BJ (cell line): ENCODE measurements around the gene CRTAC1. TPM values are rescaled to one million over a fixed set of nuclear protein-coding genes. Genes with fewer than 3 reads are reported as not detected.
"Not testable (repeated sequence)": the region's sequence is repeated elsewhere in the genome, so short reads cannot be mapped to it uniquely, and the experiment has no call there.

Experiments used
- CTCF ChIA-PET: fragments of 350-600 bp; formaldehyde crosslinking; extraction: SDS; loops from one replicate; lab custom pipeline; 2021; ENCODE audit warnings: antibody characterized with exemption, inconsistent platforms; lab: Yijun Ruan, JAX
- POLR2A ChIA-PET: fragments of 300-600 bp; sonication (Branson Sonifier 250); formaldehyde crosslinking; extraction: SDS; loops from one replicate; lab custom pipeline; 2021; ENCODE audit warnings: antibody characterized with exemption; lab: Charles Lee
- DNase-seq: peaks from one replicate; pipeline ENCODE4 v3.0.0-alpha.2; 2011; ENCODE audit warnings: low read depth
- H3K27me3 ChIP-seq: 2 replicates; pipeline ENCODE4 v1.6.0; 2011; ENCODE audit warnings: low read length; ENCODE audit not compliant: control insufficient read depth, insufficient read depth
- H3K36me3 ChIP-seq: 2 replicates; pipeline ENCODE4 v1.5.1; 2011; ENCODE audit warnings: low read length; ENCODE audit not compliant: control insufficient read depth, insufficient read depth
- H3K4me3 ChIP-seq: 2 replicates; pipeline ENCODE4 v1.5.1; 2011; ENCODE audit warnings: low read depth, mild to moderate bottlenecking, control low read depth, low read length
- CTCF ChIP-seq: IDR thresholded peaks from 2 replicates; pipeline ENCODE4 v1.5.1; 2011; ENCODE audit warnings: low read depth, mild to moderate bottlenecking, control low read depth, inconsistent platforms, low read length, moderate library complexity; ENCODE audit not compliant: insufficient read depth
- polyA plus RNA-seq: library from polyadenylated mRNA; depleted of rRNA; stranded (reverse); fragments of >200 nt; gene quantifications from 2 replicates; pipeline ENCODE4 v1.2.3, GENCODE V29; 2011

CRTAC1 gene
- polyA plus RNA-seq, 1 experiment = not detected

GRCh38 chr10:97851341-97852001, 178.9 kb downstream of the CRTAC1 start:
- Histone ChIP-seq H3K4me3 (no peak overlapping the region), H3K27me3 (peaks cover 13% of the 10 kb centered on the region), H3K36me3 (no peaks in the 10 kb centered on the region)
- no peak for TF ChIP-seq CTCF
- CTCF ChIA-PET = interaction anchor here (0.9 kb wide), 1 partner anchor 59 kb away, joined by 3 read pairs; no protein-coding TSS in a partner anchor
- POLR2A ChIA-PET = no interaction called here
- DNase-seq = no peak

DNA sequence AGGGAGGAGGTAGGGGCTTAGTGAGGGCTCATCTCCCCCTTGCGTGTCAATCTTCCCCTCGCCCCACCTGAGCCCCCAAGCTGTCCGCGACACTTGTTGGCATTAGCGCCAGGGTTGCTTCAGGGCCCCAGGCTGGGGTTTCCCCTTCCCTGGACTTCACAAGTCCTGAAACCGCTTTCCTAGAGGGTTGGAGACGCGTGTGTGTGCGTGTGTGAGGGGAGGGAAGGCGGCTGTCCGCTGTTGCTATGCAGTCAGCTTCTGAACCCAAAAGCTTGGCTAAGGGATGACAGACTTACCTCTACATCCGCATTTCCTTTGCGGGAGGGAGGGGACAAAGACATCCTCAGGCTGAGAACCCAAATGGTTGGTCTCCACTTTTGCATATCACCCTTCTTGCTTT, 180.0 kb downstream of the CRTAC1 start:
- Histone ChIP-seq H3K36me3 (no peaks in the 10 kb centered on the region), H3K4me3 (no peak overlapping the region), H3K27me3 (peaks cover 13% of the 10 kb centered on the region)
- TF ChIP-seq CTCF = no peak
- DNase-seq = no peak
- ChIA-PET CTCF (interaction anchor here (2.3 kb wide), 1 partner anchor 19 kb away, joined by 7 read pairs; no protein-coding TSS in a partner anchor), POLR2A (no interaction called here)

DNA sequence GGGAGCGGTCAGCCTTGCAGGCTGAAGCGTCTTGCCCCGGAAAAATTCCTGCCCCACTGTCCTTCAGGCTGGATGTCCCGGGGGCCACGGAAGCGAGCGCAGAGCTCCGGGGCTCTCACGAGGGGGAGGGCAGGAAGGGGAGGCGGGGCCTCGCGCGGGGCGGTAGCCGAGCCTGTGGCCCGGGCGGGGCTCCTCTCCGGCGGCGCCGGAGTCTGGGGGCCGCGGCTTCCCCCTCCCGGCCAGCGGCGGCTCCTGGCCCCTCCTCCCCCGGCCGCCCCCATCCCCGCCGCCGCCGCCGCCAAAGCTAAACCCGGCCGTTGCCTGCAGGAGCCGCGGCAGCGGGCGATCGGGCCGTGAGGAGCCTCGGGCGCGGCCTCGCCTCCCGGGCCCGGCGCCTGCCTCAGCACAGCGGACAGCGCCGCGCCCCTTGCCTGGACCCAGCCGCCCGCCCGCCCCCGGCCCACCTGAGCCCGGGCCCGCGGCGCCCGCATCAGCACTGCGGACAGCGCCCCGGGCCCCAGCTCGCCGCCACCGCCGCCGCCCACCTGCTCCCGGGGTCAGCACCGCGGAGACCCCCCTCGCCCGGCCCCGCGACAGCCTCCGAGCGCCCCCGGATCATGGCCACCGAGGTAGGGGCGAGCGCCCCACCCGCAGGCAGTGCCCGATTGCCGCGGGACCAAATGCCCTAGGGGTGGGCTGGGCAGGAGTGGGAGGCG, 180.6 kb downstream of the CRTAC1 start, which contains the start of gene GOLGA7B:
Gene GOLGA7B, plus strand, starts transcription at position 157 of the 716 bp plus-strand sequence. Its CDS starts 461 bp downstream, at position 618.
- peak within 1 kb of the TSS; percentile 35 for H3K4me3 ChIP-seq
- no peak for TF ChIP-seq CTCF
- CTCF ChIA-PET = interaction anchor here (1.1 to 2.3 kb wide), 2 partner anchors 14 to 19 kb away, joined by 3 to 7 read pairs; no protein-coding TSS in a partner anchor
- DNase-seq = no peak
- peaks cover 13% of the 10 kb centered on the region for H3K27me3 ChIP-seq
- POLR2A ChIA-PET = no interaction called here
- H3K36me3 ChIP-seq = no peaks in the 10 kb centered on the region

- ChIA-PET POLR2A (no interaction called here), CTCF (interaction anchor here (1.1 to 2.3 kb wide), 3 partner anchors 12 to 20 kb away, joined by 3 to 7 read pairs (median 6); no protein-coding TSS in a partner anchor)
- no peaks in the 10 kb centered on the region for H3K36me3 ChIP-seq
- H3K27me3 ChIP-seq = peaks cover 14% of the 10 kb centered on the region
- no peak for TF ChIP-seq CTCF
- peak overlapping the region; percentile 35 for H3K4me3 ChIP-seq
- DNase-seq = no peak
Measured at GRCh38 chr10:97849103-97849686, 181.2 kb downstream of the CRTAC1 start.

DNA sequence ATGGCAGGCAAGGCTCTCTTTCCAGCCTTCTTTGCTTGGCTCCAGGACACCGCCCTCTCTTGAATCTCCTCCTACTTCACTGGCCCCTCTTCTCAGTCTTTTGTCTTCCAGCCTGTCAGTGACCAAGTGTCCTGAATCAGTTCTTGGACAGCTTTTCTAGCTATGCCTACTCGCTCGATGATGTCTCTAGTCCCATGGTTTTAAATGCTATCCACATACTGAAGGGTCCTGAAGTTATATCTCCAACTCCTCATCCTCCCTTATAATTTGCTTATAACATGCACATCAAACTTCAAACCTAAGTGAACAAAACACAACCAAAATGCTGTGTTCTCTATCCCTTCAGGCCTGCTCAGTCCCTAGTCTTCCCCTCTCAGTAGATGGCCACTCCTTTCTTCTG, 185.7 kb downstream of the CRTAC1 start:
- ChIA-PET CTCF (interaction anchor here (0.6 kb wide), 1 partner anchor 18 kb away, joined by 3 read pairs; no protein-coding TSS in a partner anchor), POLR2A (no interaction called here)
- no peaks in the 10 kb centered on the region for H3K36me3 ChIP-seq
- H3K4me3 ChIP-seq = no peak overlapping the region
- DNase-seq = no peak
- no peak for TF ChIP-seq CTCF
- peaks cover 7% of the 10 kb centered on the region for H3K27me3 ChIP-seq

DNA sequence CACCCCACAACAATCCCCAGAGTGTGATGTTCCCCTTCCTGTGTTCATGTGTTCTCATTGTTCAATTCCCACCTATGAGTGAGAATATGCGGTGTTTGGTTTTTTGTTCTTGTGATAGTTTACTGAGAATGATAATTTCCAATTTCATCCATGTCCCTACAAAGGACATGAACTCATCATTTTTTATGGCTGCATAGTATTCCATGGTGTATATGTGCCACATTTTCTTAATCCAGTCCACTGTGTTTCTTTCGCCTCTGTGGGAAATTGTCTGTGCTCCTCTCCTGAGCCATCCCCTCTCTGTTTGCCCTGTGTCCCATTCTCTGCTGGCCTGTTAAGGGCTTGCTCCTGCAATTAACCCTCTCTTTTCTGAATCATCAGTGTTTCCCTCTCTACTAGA, 186.4 kb downstream of the CRTAC1 start:
- H3K27me3 ChIP-seq, DNase-seq, H3K36me3 ChIP-seq, H3K4me3 ChIP-seq, POLR2A ChIA-PET: not testable (repeated sequence)
- CTCF ChIA-PET = interaction anchor here (0.6 to 1.4 kb wide), 2 partner anchors 17 to 52 kb away, joined by 3 to 4 read pairs; no protein-coding TSS in a partner anchor
